Adrenal gland (tissue), 12 donors: ENCODE data around the gene PRIM2. TPM values are rescaled to one million over a fixed set of nuclear protein-coding genes. Genes with fewer than 3 reads are reported as not detected.
"Not testable (repeated sequence)": the region's sequence is repeated elsewhere in the genome, so short reads cannot be mapped to it uniquely, and the experiment has no call there.

Experiments used
- DNase-seq, 7 donors: peaks; one replicate each; pipeline ENCODE4 v3.0.0-alpha.2; 2019 to 2020
- H3K27ac ChIP-seq, 5 donors: fragments of 200-600 bp; sonication (generic) in 4 of 5; 1 replicate in 3 of 5; 2 replicates in 2 of 5; pipeline versions ENCODE4 v1.5.1 to v1.8.0; 2016 to 2020; ENCODE audit warnings: mild to moderate bottlenecking in 1 of 5
- H3K27me3 ChIP-seq: fragments of 200-600 bp; 2 replicates; pipeline ENCODE4 v1.8.0; 2021
- H3K36me3 ChIP-seq, 2 donors: fragments of 200-600 bp; replicated peaks in 1 of 2; 1 replicate in 1 of 2; 2 replicates in 1 of 2; pipeline versions ENCODE4 v1.5.1 to v1.8.0; 2018 to 2022
- H3K4me1 ChIP-seq, 2 donors: fragments of 200-600 bp; replicated peaks in 1 of 2; 1 replicate in 1 of 2; 2 replicates in 1 of 2; pipeline versions ENCODE4 v1.5.1 to v1.8.0; 2018 to 2021
- H3K4me3 ChIP-seq, 4 donors: fragments of 200-600 bp; sonication (generic) in 3 of 4; one replicate each; pipeline ENCODE4 v1.5.1; 2016 to 2018
- H3K9me3 ChIP-seq, 3 donors: fragments of 200-600 bp; sonication (generic) in 1 of 3; replicated peaks in 1 of 3; 1 replicate in 2 of 3; 2 replicates in 1 of 3; pipeline versions ENCODE4 v1.5.1 to v1.8.0; 2016 to 2021
- CTCF ChIP-seq, 6 experiments: fragments of 450-650 bp in 4 of 6; fragments of 200-600 bp in 2 of 6; sonication (generic) in 1 of 6; IDR thresholded peaks; 1 replicate in 5 of 6; 2 replicates in 1 of 6; pipeline versions ENCODE4 v1.5.1 to v1.8.0; 2016 to 2021; ENCODE audit warnings: antibody characterized with exemption in 6 of 6, mild to moderate bottlenecking in 2 of 6, moderate library complexity in 1 of 6
- POLR2A ChIP-seq, 2 donors: fragments of 450-650 bp; IDR thresholded peaks; one replicate each; pipeline ENCODE4 v1.6.1; 2017; ENCODE audit warnings: antibody characterized with exemption in 2 of 2, mild to moderate bottlenecking in 2 of 2, moderate library complexity in 1 of 2
- WGBS, 4 donors: extraction: QIAGEN DNeasy Blood & Tissue Kit in 2 of 4; methylation state at CpG; one replicate each; pipeline versions ENCODE4 v1.1.5 to v1.1.7; 2013 to 2017; 5-methylcytosine and 5-hydroxymethylcytosine counted together
- intact Hi-C, 2 donors: fragments of 100-400 bp; cut with DNase I; formaldehyde crosslinking; loops; one replicate each; pipeline versions ENCODE4 v1.14.1 to v1.15.0; 2022 to 2023
- polyA plus RNA-seq, 3 donors: library from polyadenylated mRNA; stranded (reverse); fragments of 200-250 nt in 2 of 3; fragments of 350-450 nt in 1 of 3; fragmentation: Illumina TruSeq in 1 of 3; extraction: RNeasy Lipid Tissue Mini Kit (QIAGEN cat#74804) in 1 of 3; gene quantifications; one replicate each; pipeline ENCODE4 v1.2.3, GENCODE V29; 2013 to 2014
- total RNA-seq, 9 donors: library from RNA; depleted of rRNA in 4 of 9; stranded (reverse); fragments of >200 nt in 4 of 9; fragments of 120-200 nt in 1 of 9; fragmentation: NEBNext Ultra II Directional in 1 of 9; extraction: Animal tissue kit (Norgen Biotek cat#: 25700) in 1 of 9; gene quantifications; one replicate each; pipeline versions ENCODE4 v1.1.0 to v1.2.4, GENCODE V29; 2013 to 2023
- donor health status: healthy with polysubstance abuse.
- donor health status: Bipolar disorder and iron deficiency.
- donor health status: DM: yes; HTN: yes; CAD: no.
- donor health status: DM: no; HTN: no; CAD: no.
- donor health status: DM: no; HTN: no; CAD: no.
- donor health status: DM: yes; HTN: yes; CAD: no.

PRIM2 gene
- total and polyA plus RNA-seq, 12 donors: 2.4 to 15.8 (median 5.9) TPM

DNA sequence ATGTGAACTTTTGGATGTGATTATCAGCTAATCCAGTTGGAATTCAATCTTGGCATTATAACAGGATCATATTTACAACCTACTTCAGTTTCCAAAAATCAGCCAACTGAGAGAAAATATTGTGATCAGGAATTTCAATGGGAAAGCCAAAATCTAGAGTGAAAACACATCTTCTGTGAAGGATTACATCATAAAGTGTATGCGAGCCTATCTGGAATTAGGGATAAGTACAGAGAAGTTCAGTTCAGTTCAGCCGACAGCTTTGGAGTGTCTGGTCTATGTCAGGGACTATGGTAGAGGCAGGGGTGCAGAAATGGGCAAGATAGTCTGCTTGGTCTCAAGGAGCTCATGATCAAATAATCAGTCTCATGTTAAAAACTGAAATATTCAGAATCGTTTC lies 12.3 kb upstream of the PRIM2 start:
- Histone ChIP-seq H3K4me3 (no peak overlapping the region), H3K36me3 (no peaks in the 10 kb centered on the region), H3K27ac (no peak overlapping the region), H3K4me1 (peaks cover 0 to 7% of the 10 kb centered on the region in 2 donors), H3K9me3 (no peaks in the 10 kb centered on the region), H3K27me3 (no peaks in the 10 kb centered on the region)
- 58 to 79% (median 66%) methylated on average over 3 of the region's 3 CpGs for WGBS, 4 donors
- no peak for DNase-seq
- TF ChIP-seq CTCF (IDR thresholded peaks at IDR 0.05) (no peak), POLR2A (IDR thresholded peaks at IDR 0.05) (no peak)
- intact Hi-C loops: no loop called here

GRCh38 chr6:57305761-57306160 lies 11.7 kb upstream of the PRIM2 start:
- no peaks in the 10 kb centered on the region for H3K36me3 ChIP-seq
- TF ChIP-seq CTCF (IDR thresholded peaks at IDR 0.05) (no peak), POLR2A (IDR thresholded peaks at IDR 0.05) (no peak)
- intact Hi-C loops: no loop called here
- H3K27ac ChIP-seq: no peak overlapping the region
- WGBS, 4 donors: 62 to 74% (median 68%) methylated on average over 2 of the region's 2 CpGs
- H3K4me1 ChIP-seq: peaks cover 0 to 7% of the 10 kb centered on the region in 2 donors
- no peaks in the 10 kb centered on the region for H3K27me3 ChIP-seq
- H3K4me3 ChIP-seq: no peak overlapping the region
- DNase-seq: no peak
- H3K9me3 ChIP-seq: no peaks in the 10 kb centered on the region

DNA sequence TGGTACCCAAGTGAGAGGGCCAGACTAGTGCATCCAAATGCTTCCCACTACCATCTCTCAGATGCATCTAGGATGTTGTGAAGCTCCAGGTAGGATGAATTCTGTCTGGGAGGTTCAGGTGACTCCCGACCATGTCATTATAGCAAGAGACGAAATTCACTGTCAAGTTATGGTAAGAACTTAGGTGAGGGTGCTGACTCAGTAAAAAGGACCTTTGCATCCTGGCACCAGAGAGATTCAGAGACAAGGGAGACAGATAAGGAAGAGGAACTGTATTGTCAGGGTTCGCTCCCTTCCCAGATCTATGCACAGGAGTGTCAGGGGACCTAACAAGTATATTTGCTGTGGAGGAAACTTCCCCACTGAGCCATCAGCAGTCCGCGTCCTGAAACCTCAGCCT lies 11.2 kb upstream of the PRIM2 start:
- no peaks in the 10 kb centered on the region for H3K27me3 ChIP-seq
- H3K4me1 ChIP-seq: peaks cover 0 to 7% of the 10 kb centered on the region in 2 donors
- 62 to 78% (median 69%) methylated on average over 5 of the region's 5 CpGs for WGBS, 4 donors
- no peak overlapping the region for H3K27ac ChIP-seq
- no peak for DNase-seq
- H3K9me3 ChIP-seq: no peaks in the 10 kb centered on the region
- intact Hi-C loops: no loop called here
- no peaks in the 10 kb centered on the region for H3K36me3 ChIP-seq
- no peak overlapping the region for H3K4me3 ChIP-seq
- TF ChIP-seq POLR2A (IDR thresholded peaks at IDR 0.05) (no peak), CTCF (IDR thresholded peaks at IDR 0.05) (no peak)

- no peak overlapping the region for H3K4me3 ChIP-seq
- no peaks in the 10 kb centered on the region for H3K27me3 ChIP-seq
- no peaks in the 10 kb centered on the region for H3K9me3 ChIP-seq
- H3K27ac ChIP-seq: no peak overlapping the region
- H3K4me1 ChIP-seq: peaks cover 0 to 7% of the 10 kb centered on the region in 2 donors
- intact Hi-C loops: no loop called here
- TF ChIP-seq CTCF (IDR thresholded peaks at IDR 0.05) (no peak), POLR2A (IDR thresholded peaks at IDR 0.05) (no peak)
- 83 to 95% (median 93%) methylated on average over 1 of the region's 1 CpG for WGBS, 4 donors
- DNase-seq: no peak
- no peaks in the 10 kb centered on the region for H3K36me3 ChIP-seq
These were observed 9.6 kb upstream of the PRIM2 start for GRCh38 chr6:57307850-57308249.

DNA sequence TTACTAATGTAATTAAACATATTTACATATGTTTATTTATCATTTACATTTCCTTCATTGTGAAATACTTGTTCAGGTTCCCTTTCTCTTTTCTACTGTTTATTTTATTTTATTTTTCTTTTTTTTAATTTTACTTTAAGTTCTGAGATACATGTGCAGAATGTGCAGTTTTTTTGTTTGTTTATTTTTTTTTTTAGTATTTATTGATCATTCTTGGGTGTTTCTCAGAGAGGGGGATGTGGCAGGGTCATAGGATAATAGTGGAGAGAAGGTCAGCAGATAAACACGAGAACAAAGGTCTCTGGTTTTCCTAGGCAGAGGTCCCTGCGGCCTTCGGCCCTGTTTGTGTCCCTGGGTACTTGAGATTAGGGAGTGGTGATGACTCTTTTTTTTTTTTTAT lies 8.7 kb upstream of the PRIM2 start:
- H3K9me3 ChIP-seq, DNase-seq, H3K36me3 ChIP-seq, intact Hi-C loops, H3K27me3 ChIP-seq, H3K4me1 ChIP-seq, H3K27ac ChIP-seq, H3K4me3 ChIP-seq: not testable (repeated sequence)
- WGBS, 4 donors: 49 to 61% (median 52%) methylated on average over 2 to 3 of the region's 3 CpGs

DNA sequence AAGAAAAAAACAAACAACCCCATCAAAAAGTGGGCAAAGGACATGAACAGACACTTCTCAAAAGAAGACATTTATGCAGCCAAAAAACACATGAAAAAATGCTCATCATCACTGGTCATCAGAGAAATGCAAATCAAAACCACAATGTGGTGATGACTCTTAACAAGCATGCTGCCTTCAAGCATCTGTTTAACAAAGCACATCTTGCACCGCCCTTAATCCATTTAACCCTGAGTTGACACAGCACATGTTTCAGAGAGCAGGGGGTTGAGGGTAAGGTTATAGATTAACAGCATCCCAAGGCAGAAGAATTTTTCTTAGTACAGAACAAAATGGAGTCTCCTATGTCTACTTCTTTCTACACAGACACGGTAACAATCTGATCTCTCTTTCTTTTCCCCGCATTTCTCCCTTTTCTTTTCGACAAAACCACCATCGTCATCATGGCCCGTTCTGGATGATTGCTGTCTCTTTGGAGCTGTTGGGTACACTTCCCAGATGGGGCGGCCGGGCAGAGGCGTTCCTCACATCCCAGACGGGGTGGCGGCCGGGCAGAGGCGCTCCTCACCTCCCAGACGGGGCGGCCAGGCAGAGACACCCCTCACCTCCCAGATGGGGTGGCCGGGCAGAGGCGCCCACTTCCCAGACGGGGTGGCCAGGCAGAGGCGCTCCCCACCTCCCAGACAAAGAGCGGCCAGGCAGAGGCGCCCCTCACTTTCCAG lies 7.2 kb upstream of the PRIM2 start:
- not testable (repeated sequence) for H3K4me3 ChIP-seq, H3K27ac ChIP-seq, H3K4me1 ChIP-seq, DNase-seq, H3K36me3 ChIP-seq, H3K9me3 ChIP-seq, H3K27me3 ChIP-seq
- whole genome bisulfite sequencing, 4 donors: 87 to 95% (median 89%) methylated on average over 13 to 21 of the region's 21 CpGs
- intact Hi-C loops: loop anchor here (5.0 to 10.0 kb wide), 2 partner anchors 265 to 288 kb away; partner anchors contain the start of gene KIAA1586 (in 1 of the 2)
